Measurements from ENCODE around the gene SREK1IP1.

The SREK1IP1 gene

GRCh38 chr5:64768358-64769312, at the start of gene SREK1IP1, which contains the start of gene CWC27:
SREK1IP1 (minus strand) TSS chr5:64768691; CDS start chr5:64768517, 174 bp downstream.
CWC27 (plus strand) TSS chr5:64768930; CDS start chr5:64769147, 217 bp downstream.
- peak; percentile 87 for DNase-seq (ENCODE audit: low spot score)

- DNase-seq (ENCODE audit: low spot score): no peak
Measured at GRCh38 chr5:64818245-64818644, 49.8 kb upstream of the SREK1IP1 start.

DNA sequence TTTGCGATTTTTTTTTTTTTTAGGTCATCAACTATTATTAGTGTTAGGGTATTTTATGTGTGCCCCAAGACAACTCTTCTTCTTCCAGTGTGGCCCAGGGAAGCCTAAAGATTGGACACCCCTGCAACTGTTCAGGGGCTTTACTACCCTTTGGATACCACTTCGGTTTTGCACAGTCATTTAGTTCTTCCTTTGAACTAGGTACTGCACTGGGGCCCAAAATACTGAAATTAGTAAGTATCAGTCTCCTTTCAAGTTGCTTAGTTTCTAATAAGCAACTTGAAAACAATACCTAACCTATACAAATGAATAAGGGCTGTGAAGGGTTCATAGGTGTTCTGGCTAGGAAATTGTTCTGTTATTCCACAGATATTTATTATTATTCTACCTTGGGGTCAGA, 45.6 kb upstream of the SREK1IP1 start:
- no peak for DNase-seq (ENCODE audit: low spot score)

DNA sequence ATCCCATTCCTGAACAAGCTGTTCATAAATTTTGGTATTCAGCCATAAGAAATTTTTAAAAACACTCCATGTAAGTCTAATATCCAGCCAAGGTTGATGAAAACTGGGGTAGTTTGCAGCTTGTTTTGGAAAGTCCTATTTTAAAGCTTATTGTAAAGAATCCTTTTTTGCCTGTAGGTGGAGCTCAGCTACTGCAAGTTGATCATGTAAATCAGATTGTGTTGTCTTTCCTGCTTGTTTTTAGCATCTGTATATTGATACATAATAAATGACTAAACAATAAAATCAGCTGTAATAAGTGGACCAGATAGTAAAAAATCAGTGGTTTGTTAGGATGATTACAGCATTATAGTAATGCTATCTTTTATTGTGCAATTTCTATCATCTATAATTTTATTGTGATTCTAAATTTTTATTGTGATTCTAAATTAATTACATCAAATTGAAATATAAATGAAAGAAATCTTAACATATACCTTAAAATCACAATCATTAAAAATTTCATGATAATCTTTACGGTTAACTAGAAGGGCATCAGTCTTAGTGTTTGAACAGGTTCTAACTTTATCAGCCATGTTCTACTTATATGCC, 42.7 kb upstream of the SREK1IP1 start:
- peak; percentile 43 for DNase-seq (ENCODE audit: low spot score)

DNA sequence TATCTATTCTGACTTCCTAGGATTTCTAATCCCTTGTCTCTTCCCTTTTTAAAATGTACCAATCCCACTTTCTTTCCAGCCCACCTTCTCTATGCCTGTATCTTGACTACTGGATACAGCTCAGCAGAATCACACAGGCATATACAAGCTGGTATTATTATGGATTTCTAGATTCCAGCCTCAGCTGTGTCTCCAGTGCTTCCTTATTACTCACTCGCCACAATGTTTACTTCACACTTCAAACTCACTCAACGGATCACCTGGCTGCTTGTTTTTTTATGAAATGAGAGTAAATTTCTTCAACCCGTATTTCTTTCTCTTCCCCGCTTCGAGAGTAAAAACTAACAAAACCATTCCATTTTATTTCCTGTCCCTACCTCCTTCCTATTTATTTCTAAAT, 39.0 kb upstream of the SREK1IP1 start:
- no peak for DNase-seq (ENCODE audit: low spot score)

GRCh38 chr5:64806537-64806936, 38.0 kb upstream of the SREK1IP1 start:
- no peak for DNase-seq (ENCODE audit: low spot score)

- no peak for DNase-seq (ENCODE audit: low spot score)
Measured at GRCh38 chr5:64800926-64801325, 32.4 kb upstream of the SREK1IP1 start.

- DNase-seq (ENCODE audit: low spot score): no peak
Measured at GRCh38 chr5:64796301-64796700, 27.8 kb upstream of the SREK1IP1 start.

GRCh38 chr5:64794053-64794770, 25.7 kb upstream of the SREK1IP1 start:
- DNase-seq (ENCODE audit: low spot score): no peak

GRCh38 chr5:64792469-64792868, 24.0 kb upstream of the SREK1IP1 start:
- no peak for DNase-seq (ENCODE audit: low spot score)

- no peak for DNase-seq (ENCODE audit: low spot score)
Measured at GRCh38 chr5:64790210-64790609, 21.7 kb upstream of the SREK1IP1 start.

DNA sequence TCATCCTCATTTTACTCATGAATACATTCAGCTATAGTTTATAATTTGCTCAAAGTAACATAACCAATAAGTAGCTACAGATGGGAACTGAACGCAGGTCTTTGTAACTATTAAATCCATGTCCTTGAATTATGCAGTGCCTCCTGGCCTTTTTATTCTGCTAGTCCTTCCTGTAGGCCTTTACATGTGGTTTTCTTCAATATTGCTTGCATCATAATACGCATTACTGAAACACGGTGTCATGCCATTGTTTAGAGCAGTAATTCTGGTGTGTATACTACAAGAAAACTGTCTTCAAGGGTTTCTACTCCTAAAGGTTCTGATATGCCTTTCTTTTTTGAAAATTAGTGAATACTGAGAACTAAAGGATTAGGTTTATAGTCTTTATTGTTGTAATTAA, 21.0 kb upstream of the SREK1IP1 start:
- no peak for DNase-seq (ENCODE audit: low spot score)

- no peak for DNase-seq (ENCODE audit: low spot score)
Measured at GRCh38 chr5:64788156-64788555, 19.7 kb upstream of the SREK1IP1 start.

GRCh38 chr5:64786372-64786771, 17.9 kb upstream of the SREK1IP1 start:
- DNase-seq (ENCODE audit: low spot score): no peak

DNA sequence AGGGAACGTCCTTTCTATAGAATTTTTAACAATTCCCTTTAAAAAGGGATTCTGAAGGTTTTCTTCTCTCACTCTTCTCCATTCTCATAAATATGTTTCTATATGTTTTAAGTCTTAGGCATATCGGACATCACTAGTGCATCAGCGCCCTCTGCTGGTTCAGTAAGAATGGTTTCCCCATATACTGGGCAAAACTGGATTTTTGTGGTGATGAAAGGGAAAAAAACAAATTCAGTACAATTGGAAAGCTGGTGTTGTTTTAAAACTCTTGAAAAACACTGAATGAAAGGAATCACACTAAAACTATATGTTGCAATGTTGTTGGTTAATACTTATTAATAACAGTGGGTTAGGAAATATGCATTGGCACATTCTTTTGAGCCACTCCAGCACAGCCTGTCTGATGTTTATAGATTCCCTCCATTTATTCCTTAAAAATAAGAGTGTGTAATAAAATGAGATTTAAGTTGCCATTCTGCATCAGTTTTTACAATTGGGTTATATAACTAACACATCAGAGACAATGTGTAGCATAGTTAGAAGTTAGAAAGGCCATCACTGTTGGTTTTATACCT, 16.0 kb upstream of the SREK1IP1 start:
- peak; percentile 74 for DNase-seq (ENCODE audit: low spot score)

DNA sequence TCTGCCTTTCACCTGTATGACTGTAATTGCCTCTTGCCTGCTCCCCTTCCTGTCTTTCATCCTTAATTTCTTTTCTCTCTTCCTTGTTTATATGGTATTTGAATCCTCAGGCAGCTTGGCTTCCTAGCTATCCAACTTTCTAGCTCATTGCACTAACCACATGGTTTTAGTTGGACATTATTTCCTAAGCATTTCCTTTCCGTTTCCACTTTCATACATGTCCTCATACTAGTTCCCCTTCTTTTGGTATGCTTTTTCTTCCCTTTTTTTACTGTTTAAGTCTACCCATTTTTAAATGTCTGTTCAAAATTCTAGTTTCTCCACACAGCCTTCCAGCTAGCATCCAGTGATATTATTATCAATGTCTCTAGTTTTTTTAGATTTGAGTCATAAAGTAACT, 6.8 kb upstream of the SREK1IP1 start:
- DNase-seq (ENCODE audit: low spot score): no peak

- no peak for DNase-seq (ENCODE audit: low spot score)
Measured at GRCh38 chr5:64773533-64773932, 5.0 kb upstream of the SREK1IP1 start.

GRCh38 chr5:64771736-64772135, 3.2 kb upstream of the SREK1IP1 start:
- no peak for DNase-seq (ENCODE audit: low spot score)

GRCh38 chr5:64769855-64770254, 1.4 kb upstream of the SREK1IP1 start:
- no peak for DNase-seq (ENCODE audit: low spot score)

DNA sequence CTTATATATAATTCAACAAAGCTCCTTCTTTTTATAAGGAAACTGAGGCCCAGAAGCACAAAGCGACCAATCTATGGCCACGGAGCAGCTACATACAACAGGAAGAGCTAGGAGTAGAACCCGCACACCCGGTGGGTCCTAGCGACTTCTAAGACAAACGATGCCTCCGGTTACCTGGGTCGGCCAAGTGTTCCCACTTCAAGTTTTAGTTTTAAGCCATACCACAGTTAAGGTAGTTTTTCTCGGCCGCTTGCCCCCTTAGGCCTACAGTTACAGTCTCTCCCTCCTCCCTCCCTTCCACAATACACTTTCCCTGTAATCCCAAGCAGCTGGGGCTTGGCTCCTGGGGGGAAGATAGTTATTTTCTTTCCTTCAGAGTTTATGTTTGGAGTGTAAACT, 533 bp downstream of the SREK1IP1 start:
- DNase-seq (ENCODE audit: low spot score): peak; percentile 17

GRCh38 chr5:64766941-64767340, 1.6 kb downstream of the SREK1IP1 start:
- DNase-seq (ENCODE audit: low spot score): no peak

- DNase-seq (ENCODE audit: low spot score): peak; percentile 20
Measured at GRCh38 chr5:64765804-64766504, 2.5 kb downstream of the SREK1IP1 start.
